H9 (cell line): ENCODE data around the gene IFNL2. TPM values are rescaled to one million over a fixed set of nuclear protein-coding genes. Genes with fewer than 3 reads are reported as not detected.

Source experiments
- DNase-seq: peaks from one replicate; pipeline ENCODE4 v3.0.0-alpha.2; 2017
- H2AFZ ChIP-seq: one replicate; pipeline ENCODE4 v1.6.1; 2013; ENCODE audit warnings: mild to moderate bottlenecking, low read length, control low read depth, moderate library complexity
- H2AK5ac ChIP-seq: 2 replicates; pipeline ENCODE4 v1.6.1; 2013; ENCODE audit warnings: low read length, control low read depth, mixed read lengths; ENCODE audit not compliant: insufficient read length
- H2BK120ac ChIP-seq: one replicate; pipeline ENCODE4 v1.6.1; 2013; ENCODE audit warnings: low read depth, mild to moderate bottlenecking, low read length, control low read depth, inconsistent platforms; ENCODE audit not compliant: poor library complexity, severe bottlenecking
- H2BK12ac ChIP-seq: 2 replicates; pipeline ENCODE4 v1.6.1; 2013; ENCODE audit warnings: low read length, control low read depth, mixed read lengths, low read depth; ENCODE audit not compliant: insufficient read length
- H2BK15ac ChIP-seq: 2 replicates; pipeline ENCODE4 v1.6.1; 2013; ENCODE audit warnings: low read depth, low read length, control low read depth
- H2BK20ac ChIP-seq: one replicate; pipeline ENCODE4 v1.6.1; 2013; ENCODE audit warnings: low read depth, mild to moderate bottlenecking, low read length, control low read depth, inconsistent platforms; ENCODE audit not compliant: poor library complexity, severe bottlenecking
- H2BK5ac ChIP-seq: 2 replicates; pipeline ENCODE4 v1.6.1; 2013; ENCODE audit warnings: low read length, control low read depth, mixed read lengths; ENCODE audit not compliant: insufficient read length
- H3K14ac ChIP-seq: 2 replicates; pipeline ENCODE4 v1.6.1; 2013; ENCODE audit warnings: low read length, control low read depth; ENCODE audit not compliant: insufficient read depth
- H3K18ac ChIP-seq: 2 replicates; pipeline ENCODE4 v1.6.1; 2013; ENCODE audit warnings: low read depth, mild to moderate bottlenecking, mixed read lengths, low read length, control low read depth; ENCODE audit not compliant: insufficient read length
- H3K23ac ChIP-seq: 2 replicates; pipeline ENCODE4 v1.6.1; 2013; ENCODE audit warnings: low read length, control low read depth, mixed read lengths, low read depth; ENCODE audit not compliant: insufficient read length
- H3K23me2 ChIP-seq: 2 replicates; pipeline ENCODE4 v1.6.1; 2013; ENCODE audit warnings: low read depth, mild to moderate bottlenecking, mixed read lengths, low read length, control low read depth; ENCODE audit not compliant: insufficient read length, poor library complexity, severe bottlenecking
- H3K27ac ChIP-seq: 2 replicates; pipeline ENCODE4 v1.5.1; 2013; ENCODE audit warnings: low read length, control low read depth, mixed read lengths, low read depth; ENCODE audit not compliant: insufficient read length
- H3K27me3 ChIP-seq: 2 replicates; pipeline ENCODE4 v1.6.1; 2013; ENCODE audit warnings: low read length, control low read depth, inconsistent platforms; ENCODE audit not compliant: insufficient read depth
- H3K4ac ChIP-seq: 2 replicates; pipeline ENCODE4 v1.6.1; 2013; ENCODE audit warnings: low read depth, mild to moderate bottlenecking, control low read depth, inconsistent platforms, low read length, moderate library complexity
- H3K4me1 ChIP-seq: 2 replicates; pipeline ENCODE4 v1.6.1; 2013; ENCODE audit warnings: low read length, control low read depth, inconsistent platforms; ENCODE audit not compliant: insufficient read depth
- H3K4me2 ChIP-seq: 2 replicates; pipeline ENCODE4 v1.6.1; 2013; ENCODE audit warnings: low read length, control low read depth, mixed read lengths; ENCODE audit not compliant: insufficient read length, insufficient read depth
- H3K56ac ChIP-seq: 2 replicates; pipeline ENCODE4 v1.6.1; 2013; ENCODE audit warnings: low read depth, mild to moderate bottlenecking, mixed read lengths, low read length, control low read depth; ENCODE audit not compliant: insufficient read length
- H3K79me1 ChIP-seq: 2 replicates; pipeline ENCODE4 v1.6.1; 2013; ENCODE audit warnings: low read depth, mild to moderate bottlenecking, moderate library complexity, low read length, control low read depth, inconsistent platforms; ENCODE audit not compliant: insufficient read depth, poor library complexity, severe bottlenecking
- H3K79me2 ChIP-seq: 2 replicates; pipeline ENCODE4 v1.6.1; 2013; ENCODE audit warnings: low read length, control low read depth, inconsistent platforms; ENCODE audit not compliant: insufficient read depth
- H3K9ac ChIP-seq: 2 replicates; pipeline ENCODE4 v1.6.1; 2013; ENCODE audit warnings: low read length, control low read depth, mixed read lengths; ENCODE audit not compliant: insufficient read length; ENCODE audit errors: extremely low read depth
- H3K9me3 ChIP-seq: one replicate; pipeline ENCODE4 v1.6.1; 2013; ENCODE audit warnings: low read depth, low read length, inconsistent platforms; ENCODE audit not compliant: control insufficient read depth
- H3T11ph ChIP-seq: one replicate; pipeline ENCODE4 v1.6.1; 2013; ENCODE audit warnings: mild to moderate bottlenecking, low read length, control low read depth, inconsistent platforms
- H4K20me1 ChIP-seq: one replicate; pipeline ENCODE4 v1.6.1; 2013; ENCODE audit not compliant: control insufficient read depth, insufficient read length, insufficient read depth
- H4K5ac ChIP-seq: 2 replicates; pipeline ENCODE4 v1.6.1; 2013; ENCODE audit warnings: low read depth, mild to moderate bottlenecking, mixed read lengths, low read length, control low read depth; ENCODE audit not compliant: insufficient read length
- H4K8ac ChIP-seq: replicated peaks from 2 replicates; pipeline ENCODE4 v1.6.1; 2013; ENCODE audit warnings: low read length, control low read depth, mixed read lengths, low read depth; ENCODE audit not compliant: insufficient read length
- H4K91ac ChIP-seq: 2 replicates; pipeline ENCODE4 v1.6.1; 2013; ENCODE audit warnings: low read depth, mild to moderate bottlenecking, moderate library complexity, mixed read lengths, low read length, control low read depth; ENCODE audit not compliant: insufficient read length
- H3K27ac Mint-ChIP-seq, 3 experiments: 2 replicates in 2 of 3; 3 replicates in 1 of 3; pipeline ENCODE4 v1.8.0; 2020 to 2021; ENCODE audit warnings: mixed read lengths in 3 of 3, mild to moderate bottlenecking in 1 of 3, moderate library complexity in 1 of 3
- H3K27me3 Mint-ChIP-seq: 2 replicates; pipeline ENCODE4 v1.8.0; 2021; ENCODE audit warnings: low read depth, mild to moderate bottlenecking, moderate library complexity, mixed read lengths
- H3K36me3 Mint-ChIP-seq, 3 experiments: 2 replicates in 2 of 3; 3 replicates in 1 of 3; pipeline ENCODE4 v1.8.0; 2020 to 2021; ENCODE audit warnings: low read depth in 3 of 3, mixed read lengths in 3 of 3; ENCODE audit not compliant: insufficient read depth in 1 of 3
- H3K4me1 Mint-ChIP-seq, 2 experiments: 2 replicates each; pipeline ENCODE4 v1.8.0; 2020; ENCODE audit warnings: mixed read lengths in 2 of 2
- H3K4me3 Mint-ChIP-seq, 2 experiments: 2 replicates in 1 of 2; 3 replicates in 1 of 2; pipeline ENCODE4 v1.8.0; 2020 to 2021; ENCODE audit warnings: mild to moderate bottlenecking in 2 of 2, mixed read lengths in 2 of 2, moderate library complexity in 1 of 2
- H3K9me3 Mint-ChIP-seq, 2 experiments: 2 replicates in 1 of 2; 3 replicates in 1 of 2; pipeline ENCODE4 v1.8.0; 2020; ENCODE audit warnings: mild to moderate bottlenecking in 2 of 2, mixed read lengths in 2 of 2, moderate library complexity in 1 of 2
- CTCF ChIP-seq: fragments of 200-600 bp; sonication (generic); conservative IDR thresholded peaks from 3 replicates; pipeline ENCODE4 v1.8.0; 2021; ENCODE audit warnings: antibody characterized with exemption, mild to moderate bottlenecking
- WGBS: extraction: QIAGEN DNeasy Blood & Tissue Kit; methylation state at CpG from one replicate; pipeline ENCODE4 v1.1.7; 2013; ENCODE audit warnings: missing lambda C conversion rate, low lambda C conversion rate, mixed read lengths; ENCODE audit not compliant: insufficient read length; ENCODE audit errors: extremely low coverage; 5-methylcytosine and 5-hydroxymethylcytosine counted together
- total RNA-seq: library from RNA; stranded (reverse); gene quantifications from 2 replicates; pipeline ENCODE4 v1.2.1, GENCODE V29; 2021

IFNL2 gene
- total RNA-seq, 1 experiment from 2014 or later, result not detected

GRCh38 chr19:39307822-39308530 lies 39.8 kb downstream of the IFNL2 start:
- no peak overlapping the region for H2AK5ac ChIP-seq
- H3K14ac ChIP-seq, result 0 out of 2 replicates have a peak overlapping the region, but pooled peaks have one; percentile 10
- H4K91ac ChIP-seq, result no peak overlapping the region
- no peak overlapping the region for H2AFZ ChIP-seq
- H3K9me3 ChIP-seq, result no peaks in the 10 kb centered on the region
- no peak overlapping the region for H2BK5ac ChIP-seq
- H3K23ac ChIP-seq, result no peak overlapping the region
- H3K4ac ChIP-seq, result no peak overlapping the region
- Mint-ChIP-seq H3K4me3 (peak overlapping the region; percentile 66 to 79), H3K27me3 (peaks cover 57% of the 10 kb centered on the region), H3K9me3 (no peaks in the 10 kb centered on the region), H3K4me1 (peaks cover 25 to 64% of the 10 kb centered on the region in 2 experiments), H3K27ac (no peak overlapping the region), H3K36me3 (peaks cover 4 to 17% (median 7%) of the 10 kb centered on the region in 3 experiments; a peak in 4 of 7 replicates)
- no peaks in the 10 kb centered on the region for H4K20me1 ChIP-seq
- no peak overlapping the region for H3K9ac ChIP-seq
- no peak overlapping the region for H3K27ac ChIP-seq
- TF ChIP-seq CTCF, result peak; percentile 45; the same call in 2 of the 3 replicates
- no peaks in the 10 kb centered on the region for H3K79me1 ChIP-seq
- H3K56ac ChIP-seq, result no peak overlapping the region
- WGBS, result no CpG with 5 or more reads among the region's 82 CpGs
- no peak overlapping the region for H2BK12ac ChIP-seq
- H3K27me3 ChIP-seq, result no peaks in the 10 kb centered on the region; the same call in 1 of the 2 replicates
- no peak overlapping the region for H3T11ph ChIP-seq
- no peak overlapping the region for H2BK20ac ChIP-seq
- peak; percentile 67 for DNase-seq
- H3K4me2 ChIP-seq, result peak overlapping the region; percentile 44
- peaks cover 3% of the 10 kb centered on the region; the same call in 1 of the 2 replicates for H3K4me1 ChIP-seq
- H4K8ac ChIP-seq, result no peak overlapping the region
- H3K23me2 ChIP-seq, result peaks cover 16% of the 10 kb centered on the region
- H3K18ac ChIP-seq, result no peak overlapping the region
- no peaks in the 10 kb centered on the region for H3K79me2 ChIP-seq
- no peak overlapping the region for H2BK120ac ChIP-seq
- H2BK15ac ChIP-seq, result no peak overlapping the region
- no peak overlapping the region for H4K5ac ChIP-seq
